ENCODE data around the gene SLC9A9. TPM values are rescaled to one million over a fixed set of nuclear protein-coding genes. Genes with fewer than 3 reads are reported as not detected.

Gene SLC9A9
- total RNA-seq, 1 experiment from 2014 or later, result 1.4 TPM

- no peak for DNase-seq (ENCODE audit: low read depth)
- in situ Hi-C loops (cut with HindIII; ENCODE audit: low pct_unique_long_range_greater_than_20kb, low sequenced_read_pairs), result no loop called here
These were observed 586.4 kb downstream of the SLC9A9 start for GRCh38 chr3:143261848-143262247.

DNA sequence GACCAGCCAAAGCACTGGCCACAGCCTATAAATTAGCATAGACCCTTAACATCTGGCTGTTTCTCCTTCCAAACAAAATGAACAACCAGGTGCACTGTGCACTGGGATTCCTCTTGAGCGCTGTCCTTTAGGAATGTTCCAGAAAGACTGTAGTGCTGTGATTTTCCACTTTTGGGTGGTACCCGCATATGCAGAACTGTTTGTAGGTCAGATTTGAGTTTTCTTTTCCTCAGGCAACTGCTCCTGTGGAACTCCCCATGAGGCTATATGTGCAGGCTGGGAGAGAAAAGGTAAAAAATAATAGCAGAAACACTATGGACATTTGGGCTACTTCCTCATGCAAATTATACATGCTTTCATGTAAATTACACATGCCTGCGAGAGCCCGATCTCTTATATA, 589.6 kb downstream of the SLC9A9 start:
- DNase-seq (ENCODE audit: low read depth), result no peak
- in situ Hi-C loops (cut with HindIII; ENCODE audit: low pct_unique_long_range_greater_than_20kb, low sequenced_read_pairs), result no loop called here

- DNase-seq (ENCODE audit: low read depth), result no peak
- in situ Hi-C loops (cut with HindIII; ENCODE audit: low pct_unique_long_range_greater_than_20kb, low sequenced_read_pairs), result no loop called here
These were observed 591.9 kb downstream of the SLC9A9 start for GRCh38 chr3:143256416-143256815.

DNA sequence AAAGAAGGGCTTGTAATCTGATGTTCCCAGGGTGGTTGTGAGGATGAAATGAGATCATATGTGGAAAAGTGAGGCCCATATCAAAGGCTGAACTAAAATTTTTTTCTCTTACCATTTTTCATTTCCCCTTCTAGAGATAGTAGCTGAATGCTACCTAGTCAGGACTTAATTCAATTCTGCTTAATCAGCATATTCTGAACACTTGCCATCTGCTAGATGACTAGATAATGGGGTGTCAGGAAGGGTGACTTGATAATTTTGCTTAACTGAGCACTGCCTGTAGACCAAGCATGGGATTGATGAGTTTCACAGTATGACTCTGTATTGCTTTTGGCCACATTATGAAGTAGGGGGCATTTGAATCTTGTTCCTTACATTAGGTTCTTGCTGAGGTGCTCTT, 592.5 kb downstream of the SLC9A9 start:
- no peak for DNase-seq (ENCODE audit: low read depth)
- in situ Hi-C loops (cut with HindIII; ENCODE audit: low pct_unique_long_range_greater_than_20kb, low sequenced_read_pairs), result no loop called here

DNA sequence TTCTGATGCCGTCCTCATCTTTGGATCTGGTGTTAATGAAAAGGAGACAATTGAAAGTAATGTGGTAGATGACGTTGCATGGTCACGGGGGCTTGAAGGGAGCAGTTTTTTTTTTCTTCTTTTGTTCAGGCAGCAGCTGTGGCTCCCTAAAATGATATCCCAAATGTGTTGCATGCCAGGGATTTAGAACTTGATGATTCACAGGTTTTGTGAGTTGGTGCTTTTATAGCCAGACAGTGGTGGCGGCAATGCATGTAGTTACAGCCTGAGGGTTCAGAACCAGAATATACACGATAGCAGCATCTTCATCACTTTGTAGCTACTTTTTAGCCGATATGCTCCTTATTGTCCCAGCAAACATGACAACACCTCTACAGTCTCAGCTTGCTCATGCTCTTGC, 595.3 kb downstream of the SLC9A9 start:
- in situ Hi-C loops (cut with HindIII; ENCODE audit: low pct_unique_long_range_greater_than_20kb, low sequenced_read_pairs), result no loop called here
- DNase-seq (ENCODE audit: low read depth), result no peak

GRCh38 chr3:143249014-143249413, 599.3 kb downstream of the SLC9A9 start:
- in situ Hi-C loops (cut with HindIII; ENCODE audit: low pct_unique_long_range_greater_than_20kb, low sequenced_read_pairs), result no loop called here
- no peak for DNase-seq (ENCODE audit: low read depth)

GRCh38 chr3:143247073-143247472, 601.2 kb downstream of the SLC9A9 start:
- in situ Hi-C loops (cut with HindIII; ENCODE audit: low pct_unique_long_range_greater_than_20kb, low sequenced_read_pairs), result no loop called here
- DNase-seq (ENCODE audit: low read depth), result no peak

- DNase-seq (ENCODE audit: low read depth), result no peak
- in situ Hi-C loops (cut with HindIII; ENCODE audit: low pct_unique_long_range_greater_than_20kb, low sequenced_read_pairs), result no loop called here
These were observed 602.6 kb downstream of the SLC9A9 start for GRCh38 chr3:143245692-143246091.

- in situ Hi-C loops (cut with HindIII; ENCODE audit: low pct_unique_long_range_greater_than_20kb, low sequenced_read_pairs), result no loop called here
- no peak for DNase-seq (ENCODE audit: low read depth)
These were observed 603.7 kb downstream of the SLC9A9 start for GRCh38 chr3:143244516-143245063.

DNA sequence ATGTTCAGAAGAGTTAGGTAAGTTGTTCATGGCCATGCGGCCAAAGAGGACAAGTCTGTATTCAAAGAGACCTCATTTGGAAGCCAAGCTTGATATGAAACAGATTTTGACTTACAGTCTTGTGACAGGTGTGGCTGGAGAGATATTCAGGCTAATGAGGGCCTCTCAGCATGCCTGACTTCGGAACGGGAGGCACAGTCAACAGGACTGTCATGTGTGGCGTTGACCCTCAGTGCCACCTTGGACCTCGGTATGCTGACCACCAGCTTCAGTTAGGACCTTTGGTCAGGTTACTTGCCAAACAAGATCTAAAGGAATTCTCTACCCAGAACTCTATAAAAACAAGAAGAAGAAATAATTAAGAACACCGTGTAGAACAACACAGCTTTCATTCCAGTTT, 604.6 kb downstream of the SLC9A9 start:
- in situ Hi-C loops (cut with HindIII; ENCODE audit: low pct_unique_long_range_greater_than_20kb, low sequenced_read_pairs), result no loop called here
- no peak for DNase-seq (ENCODE audit: low read depth)

DNA sequence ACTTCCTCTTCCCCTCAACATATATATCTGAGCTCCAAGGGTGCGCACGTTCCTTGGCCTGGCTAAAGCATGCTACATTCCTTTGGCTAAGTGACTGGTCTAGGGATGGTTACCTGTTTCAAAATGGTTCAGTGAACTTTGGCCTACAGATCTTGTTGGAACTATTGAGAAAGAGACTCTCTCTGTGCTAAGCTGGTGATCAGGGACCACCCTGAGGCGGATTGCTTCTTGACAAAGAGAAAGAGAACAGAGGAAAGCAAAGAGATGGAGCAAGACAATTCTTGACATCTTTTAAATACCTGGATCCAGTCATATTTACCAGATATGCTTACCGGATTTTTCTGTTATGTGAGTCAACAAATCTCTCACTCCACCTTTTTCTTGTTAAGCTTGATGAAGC, 605.6 kb downstream of the SLC9A9 start:
- in situ Hi-C loops (cut with HindIII; ENCODE audit: low pct_unique_long_range_greater_than_20kb, low sequenced_read_pairs), result no loop called here
- DNase-seq (ENCODE audit: low read depth), result no peak

- in situ Hi-C loops (cut with HindIII; ENCODE audit: low pct_unique_long_range_greater_than_20kb, low sequenced_read_pairs), result no loop called here
- DNase-seq (ENCODE audit: low read depth), result no peak
These were observed 606.2 kb downstream of the SLC9A9 start for GRCh38 chr3:143242101-143242500.

- in situ Hi-C loops (cut with HindIII; ENCODE audit: low pct_unique_long_range_greater_than_20kb, low sequenced_read_pairs), result no loop called here
- no peak for DNase-seq (ENCODE audit: low read depth)
These were observed 606.8 kb downstream of the SLC9A9 start for GRCh38 chr3:143241481-143241951.

- in situ Hi-C loops (cut with HindIII; ENCODE audit: low pct_unique_long_range_greater_than_20kb, low sequenced_read_pairs), result no loop called here
- no peak for DNase-seq (ENCODE audit: low read depth)
These were observed 607.4 kb downstream of the SLC9A9 start for GRCh38 chr3:143240886-143241285.

GRCh38 chr3:143239031-143239430, 609.2 kb downstream of the SLC9A9 start:
- no peak for DNase-seq (ENCODE audit: low read depth)
- in situ Hi-C loops (cut with HindIII; ENCODE audit: low pct_unique_long_range_greater_than_20kb, low sequenced_read_pairs), result no loop called here

DNA sequence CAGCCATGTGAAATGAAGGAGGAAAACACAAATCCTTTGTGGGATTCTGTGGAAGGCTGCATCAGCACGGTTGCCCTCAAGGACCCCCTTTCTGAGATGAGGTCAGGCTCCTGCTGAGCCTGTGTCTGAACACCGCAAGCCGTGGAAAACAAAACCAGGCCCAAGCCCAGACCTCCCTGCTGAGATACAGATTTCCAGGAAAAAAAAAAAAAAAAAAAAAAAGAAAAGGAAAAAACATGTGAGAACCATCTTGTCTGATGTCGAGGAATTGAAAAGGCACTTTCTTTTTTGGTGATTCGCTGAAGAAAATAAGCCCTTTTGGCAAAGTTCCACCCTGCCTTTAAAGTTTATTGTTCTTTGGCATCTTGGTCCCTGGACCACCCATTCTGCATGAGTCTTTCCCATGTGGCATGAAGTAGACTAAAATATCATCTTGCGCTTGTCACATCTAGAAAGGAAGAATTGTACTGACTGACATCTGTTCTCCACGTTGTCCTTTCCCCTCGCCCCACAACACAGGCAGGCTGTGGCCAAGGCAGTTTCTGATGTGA, 611.1 kb downstream of the SLC9A9 start:
- DNase-seq (ENCODE audit: low read depth), result no peak
- in situ Hi-C loops (cut with HindIII; ENCODE audit: low pct_unique_long_range_greater_than_20kb, low sequenced_read_pairs), result no loop called here

GRCh38 chr3:143236226-143236964, 611.9 kb downstream of the SLC9A9 start:
- peak; percentile 48 for DNase-seq (ENCODE audit: low read depth)
- in situ Hi-C loops (cut with HindIII; ENCODE audit: low pct_unique_long_range_greater_than_20kb, low sequenced_read_pairs), result no loop called here

- DNase-seq (ENCODE audit: low read depth), result no peak
- in situ Hi-C loops (cut with HindIII; ENCODE audit: low pct_unique_long_range_greater_than_20kb, low sequenced_read_pairs), result no loop called here
These were observed 612.6 kb downstream of the SLC9A9 start for GRCh38 chr3:143235614-143236204.

- no peak for DNase-seq (ENCODE audit: low read depth)
- in situ Hi-C loops (cut with HindIII; ENCODE audit: low pct_unique_long_range_greater_than_20kb, low sequenced_read_pairs), result no loop called here
These were observed 613.7 kb downstream of the SLC9A9 start for GRCh38 chr3:143234526-143234925.
